OCI-LY3 (cell line): ENCODE data around the gene VPS29.
"Not testable (repeated sequence)": the region's sequence is repeated elsewhere in the genome, so short reads cannot be mapped to it uniquely, and the experiment has no call there.

ENCODE experiments used
- CTCF ChIP-seq: fragments of 200-600, 300-600 bp; sonication (generic); IDR thresholded peaks from 2 replicates; pipeline ENCODE4 v1.5.1; 2014; ENCODE audit warnings: antibody characterized with exemption, low read length, low read depth
- EZH2phosphoT487 ChIP-seq: fragments of 200-600 bp; shearing (Covaris generic); IDR thresholded peaks from 2 replicates; pipeline ENCODE4 v1.6.1; 2018; ENCODE audit warnings: antibody characterized with exemption, mixed run types, low read depth

- TF ChIP-seq CTCF, EZH2phosphoT487: not testable (repeated sequence)
Observed at GRCh38 chr12:110545259-110545658, 43.3 kb upstream of the VPS29 start.
